Measurements from ENCODE around the gene SLCO2A1.

Gene SLCO2A1

GRCh38 chr3:133881939-133882825, 147.5 kb downstream of the SLCO2A1 start:
- peak; percentile 20 for DNase-seq

- no peak for DNase-seq
Observed at GRCh38 chr3:133881492-133881891, 148.2 kb downstream of the SLCO2A1 start.

GRCh38 chr3:133880886-133881455, 148.8 kb downstream of the SLCO2A1 start:
- DNase-seq = no peak

GRCh38 chr3:133880287-133880686, 149.4 kb downstream of the SLCO2A1 start:
- peak; percentile 13 for DNase-seq

- DNase-seq = no peak
Observed at GRCh38 chr3:133878518-133878917, 151.2 kb downstream of the SLCO2A1 start.
